Stimulated activated naive CD4-positive, alpha-beta T cell treated with Interleukin-2 at 50 U/mL for 16 hours (primary cell): Measurements from ENCODE around the gene INSYN2A.

Source experiments
- DNase-seq: peaks from one replicate; lab custom pipeline; 2025; lab: John Stamatoyannopoulos, UW

INSYN2A gene, protein sequence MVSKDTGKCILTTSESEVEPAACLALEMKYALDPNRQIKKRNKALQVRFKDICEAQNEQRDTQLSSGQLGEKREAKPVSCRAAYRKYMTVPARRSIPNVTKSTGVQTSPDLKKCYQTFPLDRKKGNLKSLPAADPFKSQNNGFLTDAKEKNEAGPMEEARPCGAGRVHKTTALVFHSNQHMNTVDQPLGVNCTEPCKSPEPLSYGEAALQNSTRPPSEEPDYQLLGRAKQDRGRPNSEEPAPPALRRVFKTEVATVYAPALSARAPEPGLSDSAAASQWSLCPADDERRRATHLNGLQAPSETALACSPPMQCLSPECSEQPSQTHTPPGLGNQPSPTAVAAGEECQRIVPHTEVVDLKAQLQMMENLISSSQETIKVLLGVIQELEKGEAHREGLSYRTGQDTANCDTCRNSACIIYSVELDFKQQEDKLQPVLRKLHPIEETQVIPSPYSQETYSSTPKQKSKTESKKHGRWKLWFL

DNA sequence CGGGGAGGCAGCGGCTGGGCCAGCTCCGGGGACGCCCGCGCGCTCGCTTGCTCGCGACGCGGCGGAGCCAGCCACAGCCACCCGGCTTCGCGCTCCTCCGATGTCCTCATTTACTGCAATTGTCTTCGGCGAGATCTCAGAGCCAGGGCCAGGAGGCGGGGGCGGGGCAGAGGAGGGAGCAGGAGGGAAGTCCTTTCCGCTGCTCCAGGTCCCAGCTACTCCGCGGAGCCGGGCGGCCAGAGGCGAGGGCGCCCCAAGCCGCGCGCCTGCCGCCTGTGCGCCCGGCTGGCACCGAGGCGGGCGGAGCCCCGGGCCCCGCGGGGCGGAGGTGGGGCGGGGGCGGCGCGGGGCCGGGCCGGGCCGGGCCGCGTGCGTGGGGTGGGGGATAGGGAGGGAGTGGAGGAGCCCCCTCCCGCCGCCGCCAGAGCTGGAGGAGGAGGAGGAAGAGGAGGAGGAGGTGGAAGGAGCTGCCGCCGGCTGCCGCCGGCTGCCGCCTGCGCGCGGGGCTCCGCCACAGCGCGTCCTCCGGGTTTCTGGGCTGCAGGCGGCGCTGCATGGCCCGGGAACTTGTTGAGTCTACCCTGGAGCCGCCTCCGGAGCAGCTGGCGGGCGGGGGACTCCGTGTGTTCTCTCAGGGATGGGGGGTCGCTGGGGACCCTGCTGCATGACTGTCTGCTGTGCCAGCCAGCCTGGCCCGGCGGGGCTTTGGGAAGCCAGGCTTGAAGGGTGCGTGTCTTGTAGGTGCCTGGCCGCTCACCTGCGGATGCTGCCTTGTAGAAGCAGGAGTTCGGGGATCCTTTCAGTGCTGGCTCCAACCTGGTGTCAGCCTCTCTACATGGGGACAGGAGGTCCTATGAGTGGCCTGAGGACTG lies at the start of gene INSYN2A:
TSS of gene INSYN2A (minus strand) at position 310 of the 872 bp plus-strand sequence. CDS start 20,196 bp downstream, outside the sequence.
- DNase-seq = no peak

DNA sequence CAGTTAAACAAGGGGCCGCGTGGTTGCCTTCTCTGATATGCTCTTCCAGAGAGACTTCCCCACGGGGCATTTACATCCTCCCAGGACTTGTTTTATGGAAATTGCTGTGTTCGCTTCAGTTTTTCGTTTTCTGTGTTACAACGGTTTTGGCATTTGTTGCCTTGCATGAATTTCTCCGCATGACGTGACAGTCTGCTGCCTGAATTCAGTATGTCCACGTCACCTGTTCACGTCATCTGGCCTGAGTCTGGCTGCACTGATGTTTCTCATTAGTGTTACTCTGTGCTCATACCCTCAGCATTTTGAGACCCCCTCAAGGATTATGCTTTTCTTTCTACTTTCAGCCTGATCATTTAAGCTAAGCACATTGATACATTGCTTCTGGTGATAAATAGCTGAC lies 49.1 kb upstream of the INSYN2A start:
- DNase-seq = no peak

DNA sequence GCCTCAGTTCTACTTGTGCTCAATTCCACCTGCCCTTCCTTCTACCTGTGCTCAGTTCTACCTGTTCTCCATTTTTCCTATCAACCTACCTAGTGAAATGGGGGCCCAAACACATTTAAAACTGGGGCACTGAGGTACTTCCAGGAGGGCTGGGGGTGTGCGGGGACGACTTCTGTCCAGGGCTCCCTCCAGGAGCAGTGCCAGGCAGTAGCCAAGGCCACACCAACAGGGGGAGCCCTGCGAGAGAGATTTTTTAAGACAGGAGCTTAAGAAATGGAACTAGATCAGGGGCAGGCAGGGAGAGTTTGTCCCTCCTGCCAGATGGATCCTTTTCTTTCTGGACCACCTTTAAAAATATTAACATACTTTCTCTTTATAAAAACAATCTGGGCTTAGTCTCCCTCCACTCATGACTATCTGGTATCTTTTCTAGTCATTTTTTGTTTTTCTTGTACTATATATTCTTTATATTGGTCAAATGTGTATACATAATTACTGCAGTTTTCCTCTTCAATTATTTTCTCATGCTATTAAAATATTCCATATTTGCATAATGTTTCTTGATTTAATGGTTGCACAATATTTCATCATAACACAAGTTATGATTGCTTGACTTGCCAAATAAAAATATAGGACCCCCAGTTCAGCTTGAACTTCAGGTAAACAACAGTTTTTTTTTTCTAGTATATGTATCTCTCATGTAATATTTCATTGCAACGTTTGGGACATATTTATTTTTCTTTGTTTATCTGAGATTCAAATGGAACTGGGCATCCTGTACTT lies 47.3 kb upstream of the INSYN2A start:
- DNase-seq = no peak

DNA sequence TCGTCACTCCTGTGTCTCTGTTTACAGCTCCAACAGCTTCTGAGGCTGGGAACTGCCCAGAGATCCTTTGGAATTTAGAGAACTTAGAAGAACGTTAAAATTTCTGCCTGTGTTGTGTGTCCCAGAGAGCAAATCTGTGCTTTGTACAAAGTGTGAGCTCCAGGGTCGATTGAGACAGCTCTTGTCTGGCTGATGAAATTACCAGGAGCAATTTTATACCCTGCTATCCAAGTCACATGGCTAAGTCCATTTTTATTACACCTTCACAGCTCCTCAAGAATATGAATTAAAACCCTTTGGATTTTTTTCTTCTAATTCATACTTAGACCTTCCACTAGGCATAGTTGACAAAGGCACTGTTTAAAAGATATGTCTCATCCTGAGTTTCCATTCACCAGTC lies 46.5 kb upstream of the INSYN2A start:
- no peak for DNase-seq

DNA sequence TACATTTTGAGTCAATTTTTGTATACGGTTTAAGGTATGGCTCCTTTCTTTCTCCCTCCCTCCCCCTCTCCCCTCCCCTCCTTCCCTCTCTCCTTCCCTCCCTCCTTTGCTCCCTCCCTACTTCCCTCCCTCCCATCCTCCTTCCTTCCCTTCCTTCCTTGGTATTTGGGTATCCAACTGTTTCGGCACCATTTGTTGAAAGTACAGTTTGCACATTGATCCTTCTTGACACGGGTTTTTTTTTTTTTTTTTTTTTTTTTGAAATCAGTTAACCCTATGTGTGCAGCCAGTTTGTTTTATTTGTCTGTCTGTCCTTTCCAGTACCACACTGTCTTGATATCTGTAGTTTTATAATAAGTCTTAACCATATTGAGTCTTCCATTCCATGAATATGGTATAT lies 39.9 kb upstream of the INSYN2A start:
- no peak for DNase-seq

DNA sequence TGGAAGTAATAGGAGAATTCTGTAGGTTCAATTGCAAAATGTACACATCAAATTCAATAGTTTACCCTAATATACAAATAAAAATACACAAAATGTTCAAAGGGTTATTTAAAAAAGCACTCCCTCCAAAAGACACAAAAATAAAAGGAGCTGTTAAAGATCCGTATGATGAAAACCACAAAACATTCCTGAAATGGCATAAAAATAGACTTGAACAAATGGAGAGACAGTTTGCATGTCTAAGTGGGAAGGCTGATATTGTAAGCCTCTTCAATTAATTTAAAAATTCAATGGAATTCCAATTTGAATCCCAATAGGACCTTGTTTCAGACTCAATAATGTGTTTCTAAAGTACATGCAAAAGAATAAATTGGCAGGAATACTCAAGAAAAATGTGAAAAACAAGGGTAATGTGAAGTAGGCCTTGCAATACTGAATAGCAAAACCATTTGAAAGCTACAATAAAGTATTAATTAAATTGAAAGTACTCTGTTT lies 38.0 kb upstream of the INSYN2A start:
- no peak for DNase-seq

DNA sequence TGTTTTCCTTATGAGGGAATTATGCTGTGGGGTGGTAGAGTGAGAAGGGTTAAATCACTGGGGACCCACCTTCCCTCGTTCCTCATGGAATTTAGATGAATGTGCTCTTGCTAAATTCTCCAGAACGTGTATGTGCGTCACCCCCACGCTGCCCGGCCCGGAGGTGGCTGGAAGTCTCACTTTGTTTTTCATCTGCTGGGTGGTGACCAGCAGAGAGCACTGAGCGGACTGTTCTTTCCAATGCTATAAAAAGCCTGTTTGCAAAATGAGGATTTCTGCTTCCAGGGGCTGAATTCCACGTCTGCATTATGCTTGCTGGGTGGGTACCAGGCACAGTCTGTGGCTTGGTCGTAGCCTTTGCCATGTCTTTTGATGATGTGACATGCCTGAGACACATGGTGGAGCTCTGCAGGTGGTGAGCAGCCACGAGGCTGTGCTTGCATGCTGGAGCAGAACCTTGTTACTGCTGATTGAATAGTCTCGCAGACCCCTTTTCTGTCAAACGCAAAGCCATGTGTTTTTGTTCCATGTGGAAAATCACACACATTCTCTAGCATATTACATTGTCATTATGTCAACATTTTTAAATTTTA lies 31.9 kb upstream of the INSYN2A start:
- DNase-seq = no peak

DNA sequence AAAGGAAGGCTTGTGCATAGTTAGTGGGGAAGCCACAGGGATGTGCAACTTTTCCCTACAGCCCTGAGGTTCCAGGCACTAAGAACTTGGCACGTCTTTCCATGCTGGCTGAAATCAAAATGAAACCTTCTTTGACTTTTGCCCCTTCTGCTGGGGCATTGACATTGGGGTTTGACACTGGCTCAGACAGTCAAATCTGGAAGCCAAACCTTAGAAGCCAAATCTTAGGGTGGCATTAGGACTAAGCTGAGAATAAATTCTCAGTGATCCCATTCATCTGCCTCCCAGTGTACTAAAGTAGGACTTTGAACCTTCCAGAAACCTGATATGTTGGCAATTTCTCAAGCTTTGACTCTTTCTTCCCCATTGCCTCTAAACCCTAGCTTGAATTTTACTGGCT lies 31.3 kb upstream of the INSYN2A start:
- no peak for DNase-seq

DNA sequence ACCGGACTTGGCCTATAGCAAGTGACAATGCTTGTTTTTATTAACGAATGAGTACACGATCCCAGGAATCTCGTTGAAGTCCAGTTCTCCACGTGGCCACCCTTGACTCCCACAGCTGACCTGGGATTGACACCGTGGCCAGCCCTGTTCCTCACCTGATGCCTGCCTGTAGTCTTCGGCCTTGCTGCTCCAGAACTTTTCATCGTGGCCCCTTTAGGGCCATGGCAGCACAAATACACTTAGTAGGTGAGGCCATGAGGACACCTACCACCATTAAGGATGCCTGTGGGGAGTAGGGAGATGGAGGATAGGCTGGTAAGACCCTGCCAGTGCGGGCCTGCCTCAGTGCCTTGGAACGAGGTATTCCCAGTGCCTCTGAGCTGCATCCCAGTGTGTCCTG lies 30.6 kb upstream of the INSYN2A start:
- DNase-seq = no peak

DNA sequence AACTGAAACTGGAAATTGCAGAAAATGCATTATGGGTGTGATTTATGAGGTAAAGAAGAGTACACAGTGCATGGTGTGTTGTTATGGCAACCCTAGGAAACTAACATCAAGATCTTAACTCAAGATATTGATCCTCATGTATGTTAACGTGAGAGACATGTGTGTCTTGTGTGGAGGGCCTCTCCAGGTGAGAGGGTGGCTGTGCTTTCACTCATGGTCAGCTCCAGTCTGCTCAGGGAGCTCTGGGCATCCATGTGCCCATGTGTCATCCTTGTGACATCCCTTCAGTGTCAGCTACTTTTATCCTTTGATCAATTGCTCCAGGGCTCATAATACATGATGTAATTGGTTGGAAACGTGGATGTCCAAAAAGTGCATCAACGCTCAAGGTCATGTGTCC lies 24.9 kb upstream of the INSYN2A start:
- DNase-seq = no peak

DNA sequence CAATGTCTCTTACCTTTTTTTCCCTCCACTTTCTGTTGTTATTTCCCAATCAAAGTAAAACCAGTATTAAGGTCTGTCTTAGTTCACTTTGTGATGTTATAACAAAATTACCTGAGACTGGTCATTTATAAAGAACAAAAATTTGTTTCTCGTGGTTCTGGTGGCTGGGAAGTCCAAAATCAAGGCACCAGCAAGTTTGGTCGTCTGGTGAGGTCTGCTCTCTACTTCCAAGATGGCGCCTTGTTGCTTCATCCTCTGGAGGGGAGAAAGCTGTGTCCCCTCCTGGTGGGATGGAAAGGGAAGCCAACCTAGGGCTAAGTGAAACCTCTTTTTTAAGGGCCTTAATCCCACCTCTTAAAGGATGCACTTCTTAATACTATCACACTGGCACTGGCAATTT lies 22.3 kb upstream of the INSYN2A start:
- no peak for DNase-seq

DNA sequence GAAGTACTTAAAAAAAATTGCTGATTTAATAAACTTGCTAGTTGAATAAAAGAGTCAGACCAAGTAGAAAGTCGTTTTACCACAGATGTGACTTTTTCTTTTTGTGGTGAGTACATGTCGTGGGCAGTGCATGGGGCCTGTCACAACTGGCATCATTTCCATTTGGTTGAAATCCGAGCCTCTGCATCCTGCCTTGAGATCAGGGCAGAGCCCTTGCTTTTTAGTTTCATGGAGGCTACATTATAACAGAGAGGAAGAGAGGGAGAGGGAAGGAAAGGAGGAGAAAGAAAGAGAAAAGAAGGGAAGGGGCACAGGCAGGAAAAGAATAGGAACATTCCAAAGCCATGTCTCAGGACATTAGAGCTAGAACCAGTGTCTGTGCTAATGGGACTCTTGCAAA lies 20.4 kb upstream of the INSYN2A start:
- no peak for DNase-seq

DNA sequence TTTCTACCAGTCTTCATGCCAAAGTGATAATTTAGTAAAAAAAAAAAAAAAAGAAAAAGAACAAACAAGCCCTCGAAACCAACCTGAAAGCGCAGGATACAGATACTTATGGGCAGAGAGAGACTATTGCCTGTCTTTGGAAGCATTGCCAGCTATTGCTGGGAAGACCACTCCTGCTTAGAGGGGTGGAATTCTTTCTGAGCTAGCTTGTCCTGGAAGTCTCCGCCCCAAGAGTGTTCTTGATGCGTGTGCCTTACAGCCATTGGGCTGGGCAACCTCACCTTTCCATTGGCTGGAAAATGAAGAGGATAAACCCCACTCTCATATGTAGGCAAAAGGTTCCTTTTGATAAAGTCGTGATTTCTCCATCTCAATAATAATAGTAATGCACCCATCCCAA lies 19.9 kb upstream of the INSYN2A start:
- DNase-seq = no peak

DNA sequence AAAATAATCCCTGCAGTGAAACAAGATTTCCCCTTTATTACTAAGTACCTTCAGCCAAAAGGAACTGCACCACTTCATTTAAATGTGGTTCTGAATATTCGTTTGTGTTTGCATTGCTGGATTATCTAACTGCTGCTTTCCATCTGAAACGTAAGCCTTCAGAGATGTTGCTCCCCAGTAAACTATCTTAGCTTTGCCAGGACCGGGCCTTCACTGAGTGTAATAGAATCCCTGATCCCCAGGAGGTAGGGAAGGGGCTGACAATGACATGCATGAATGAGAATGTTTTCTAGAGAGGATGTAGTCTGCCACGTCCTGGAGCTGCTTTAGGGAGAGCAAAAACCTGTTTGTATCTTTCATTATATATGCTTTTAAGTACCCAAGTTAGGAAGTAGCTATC lies 19.5 kb upstream of the INSYN2A start:
- DNase-seq = no peak

DNA sequence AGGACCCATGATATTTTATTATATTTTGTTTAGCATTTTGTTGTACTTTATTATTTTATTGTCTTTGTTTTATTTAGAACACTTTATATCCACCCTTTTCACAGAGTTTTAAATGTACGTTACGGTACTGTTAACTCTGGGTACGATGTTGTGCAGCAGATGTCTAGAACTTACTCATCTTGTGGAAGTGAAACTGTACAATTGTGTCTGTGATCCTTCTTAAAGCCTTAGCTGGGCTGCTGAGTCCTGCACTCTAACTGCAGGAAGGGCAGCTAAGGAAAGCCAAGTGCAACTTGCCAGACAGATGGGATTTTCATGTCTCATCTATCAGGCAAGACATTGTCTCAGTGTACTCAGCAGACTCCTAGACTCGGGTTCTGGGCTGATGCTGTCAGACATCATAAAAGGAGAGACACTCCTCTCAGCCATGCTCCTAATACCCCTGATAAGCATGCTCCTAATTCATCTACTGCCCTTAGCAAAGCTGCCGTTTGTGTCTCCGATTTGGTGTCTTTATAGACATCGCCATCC lies 14.6 kb upstream of the INSYN2A start:
- DNase-seq = no peak

DNA sequence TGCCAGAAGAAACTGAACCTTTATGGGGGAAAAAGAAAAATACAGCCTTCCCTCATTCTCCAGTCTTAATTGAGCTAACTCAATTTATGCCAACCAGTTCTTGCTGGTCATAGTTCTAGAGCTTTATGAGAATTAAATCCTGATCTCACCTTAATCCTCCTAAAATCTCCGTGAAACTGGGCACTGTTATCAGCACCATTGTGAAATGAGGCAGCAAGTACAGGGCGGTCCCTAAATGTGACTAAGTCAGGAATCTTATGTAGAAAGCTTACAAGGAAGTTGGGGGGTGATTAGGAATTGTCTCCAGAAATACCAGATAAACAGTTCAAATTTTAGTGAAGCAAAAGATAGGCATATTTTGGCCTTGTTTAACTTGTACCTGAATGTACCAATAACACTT lies 10.7 kb upstream of the INSYN2A start:
- no peak for DNase-seq

DNA sequence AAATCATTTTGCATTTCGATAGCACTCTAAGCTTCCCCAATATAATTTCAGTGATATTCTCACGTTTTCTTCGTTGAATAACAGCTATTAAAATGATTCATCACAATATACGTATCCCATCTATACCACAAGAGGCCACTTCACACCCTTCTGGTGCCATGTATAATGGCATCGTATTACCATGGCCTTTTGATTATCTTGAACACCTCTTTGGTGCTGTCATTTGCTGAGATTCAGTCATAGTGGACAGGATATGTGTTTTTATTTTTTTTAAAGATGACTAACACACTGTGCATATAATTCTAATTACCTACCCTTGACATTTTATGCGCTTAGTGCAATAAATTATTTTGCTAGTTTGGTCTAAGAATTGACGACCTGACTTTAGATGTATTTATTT lies 6.7 kb upstream of the INSYN2A start:
- no peak for DNase-seq

DNA sequence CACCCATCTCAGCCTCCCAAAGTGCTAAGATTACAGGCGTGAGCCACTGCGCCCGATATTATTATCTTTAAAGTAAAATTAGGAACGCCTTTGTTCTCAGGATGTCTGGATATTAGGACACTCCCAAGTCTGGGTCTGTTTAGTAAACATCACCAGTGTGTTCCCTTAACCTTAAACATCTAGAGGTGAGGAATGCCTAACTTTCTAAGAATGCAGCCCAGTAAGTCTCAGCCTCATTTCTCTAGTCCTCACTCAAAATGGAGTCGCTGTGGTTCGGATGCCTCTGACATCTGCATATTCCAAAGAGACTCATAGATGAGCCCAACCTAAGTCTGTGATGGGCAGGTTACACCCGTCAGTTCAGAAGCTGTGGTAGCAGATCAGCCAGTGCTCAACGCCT lies 4.3 kb upstream of the INSYN2A start:
- no peak for DNase-seq

DNA sequence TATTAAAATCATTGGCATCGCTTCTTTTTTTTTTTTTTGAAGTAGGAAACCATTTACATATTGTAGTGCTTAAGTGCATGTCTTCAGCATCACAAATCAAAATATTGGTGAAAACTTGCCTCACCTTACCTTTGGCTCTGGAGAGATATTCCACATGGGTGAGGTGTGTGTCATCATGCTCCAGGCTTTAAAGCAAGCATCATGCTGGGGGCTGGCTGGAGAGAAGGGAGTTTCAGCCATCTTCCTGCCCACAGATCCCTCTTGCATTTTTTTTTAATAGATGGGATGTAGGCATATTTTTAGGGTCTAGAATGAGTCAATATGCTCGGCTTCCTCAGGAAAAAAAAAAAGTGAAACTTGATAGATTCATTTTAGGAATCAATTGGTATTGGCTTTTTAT lies 2.3 kb upstream of the INSYN2A start:
- no peak for DNase-seq

DNA sequence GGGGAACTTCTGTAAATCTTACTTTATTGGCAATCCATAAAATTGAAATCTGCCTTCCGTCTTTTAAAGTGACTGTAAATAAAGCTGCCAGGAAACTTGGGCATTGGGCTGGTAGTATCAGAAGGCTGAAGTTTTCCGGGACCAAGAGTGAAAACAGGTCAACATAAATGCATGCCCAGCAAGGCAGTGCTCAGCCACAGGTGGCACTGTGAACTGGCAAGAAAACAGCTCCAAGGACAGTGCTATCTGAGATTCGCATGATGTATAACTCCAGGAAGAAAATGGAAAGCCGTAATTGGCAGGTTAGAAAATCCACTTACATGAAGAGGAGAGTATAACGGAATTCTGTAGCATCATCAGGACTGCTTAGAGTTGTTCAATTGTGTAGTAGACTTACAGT lies 1.9 kb upstream of the INSYN2A start:
- no peak for DNase-seq

DNA sequence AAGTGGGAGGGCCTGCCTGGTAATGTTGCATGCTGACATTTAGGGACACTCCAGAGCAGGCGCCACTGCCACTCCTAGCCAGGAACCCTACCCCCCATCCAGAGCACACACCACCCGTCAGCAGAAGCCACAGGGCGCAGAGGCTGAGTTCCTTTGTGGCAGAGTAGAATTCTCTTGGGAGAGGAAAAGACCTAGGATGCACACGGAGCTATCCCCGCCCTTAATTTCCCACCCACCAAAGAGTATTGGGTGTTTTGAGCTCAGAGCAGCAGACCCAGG lies 702 bp upstream of the INSYN2A start:
- DNase-seq = no peak
